Measurements from ENCODE around the gene OCRL. TPM values are rescaled to one million over a fixed set of nuclear protein-coding genes. Genes with fewer than 3 reads are reported as not detected.

Gene OCRL
- total RNA-seq, 4 donors from 2014 or later: 7.2 to 34.7 (median 17.4) TPM

DNA sequence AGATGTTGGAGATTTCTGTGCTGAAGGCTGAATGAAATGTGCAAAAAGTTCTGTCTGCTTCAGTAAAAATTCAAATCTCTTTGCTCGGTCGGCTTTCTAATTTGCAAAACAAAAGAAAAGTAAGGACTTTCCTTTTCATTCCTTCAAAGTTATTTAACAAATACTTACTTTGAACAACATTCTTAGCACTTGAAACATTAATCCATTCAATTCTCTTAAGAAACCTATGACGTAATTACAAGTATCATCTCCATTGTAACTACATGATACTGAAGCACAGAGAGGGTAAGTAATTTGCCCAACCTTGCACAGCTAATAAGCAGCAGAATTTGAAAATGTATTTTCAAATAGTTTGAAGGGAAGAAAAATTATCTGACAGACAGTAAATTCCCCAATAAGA, 23.7 kb upstream of the OCRL start:
- Histone ChIP-seq H3K4me1 (no peaks in the 10 kb centered on the region), H3K27ac (no peak overlapping the region), H3K9me3 (no peaks in the 10 kb centered on the region), H3K27me3 (peaks cover 0 to 7% of the 10 kb centered on the region in 2 donors), H3K36me3 (no peaks in the 10 kb centered on the region), H3K4me3 (no peak overlapping the region)
- TF ChIP-seq POLR2A (IDR thresholded peaks at IDR 0.05): no peak
- TF ChIP-seq, protein P1, sequence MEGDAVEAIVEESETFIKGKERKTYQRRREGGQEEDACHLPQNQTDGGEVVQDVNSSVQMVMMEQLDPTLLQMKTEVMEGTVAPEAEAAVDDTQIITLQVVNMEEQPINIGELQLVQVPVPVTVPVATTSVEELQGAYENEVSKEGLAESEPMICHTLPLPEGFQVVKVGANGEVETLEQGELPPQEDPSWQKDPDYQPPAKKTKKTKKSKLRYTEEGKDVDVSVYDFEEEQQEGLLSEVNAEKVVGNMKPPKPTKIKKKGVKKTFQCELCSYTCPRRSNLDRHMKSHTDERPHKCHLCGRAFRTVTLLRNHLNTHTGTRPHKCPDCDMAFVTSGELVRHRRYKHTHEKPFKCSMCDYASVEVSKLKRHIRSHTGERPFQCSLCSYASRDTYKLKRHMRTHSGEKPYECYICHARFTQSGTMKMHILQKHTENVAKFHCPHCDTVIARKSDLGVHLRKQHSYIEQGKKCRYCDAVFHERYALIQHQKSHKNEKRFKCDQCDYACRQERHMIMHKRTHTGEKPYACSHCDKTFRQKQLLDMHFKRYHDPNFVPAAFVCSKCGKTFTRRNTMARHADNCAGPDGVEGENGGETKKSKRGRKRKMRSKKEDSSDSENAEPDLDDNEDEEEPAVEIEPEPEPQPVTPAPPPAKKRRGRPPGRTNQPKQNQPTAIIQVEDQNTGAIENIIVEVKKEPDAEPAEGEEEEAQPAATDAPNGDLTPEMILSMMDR (IDR thresholded peaks at IDR 0.05): no peak
- no peak for DNase-seq
- intact Hi-C loops (cut with DNase I; ENCODE audit: low total_unique reads): no loop called here

- H3K4me3 ChIP-seq: no peak overlapping the region
- no peaks in the 10 kb centered on the region for H3K36me3 ChIP-seq
- no peaks in the 10 kb centered on the region for H3K4me1 ChIP-seq
- peaks cover 0 to 7% of the 10 kb centered on the region in 2 donors for H3K27me3 ChIP-seq
- H3K27ac ChIP-seq: no peak overlapping the region
- no peak for DNase-seq
- intact Hi-C loops (cut with DNase I; ENCODE audit: low total_unique reads): no loop called here
- TF ChIP-seq POLR2A (IDR thresholded peaks at IDR 0.05): no peak
- TF ChIP-seq, protein P1 (IDR thresholded peaks at IDR 0.05): no peak
- no peaks in the 10 kb centered on the region for H3K9me3 ChIP-seq
Observed at GRCh38 chrX:129520151-129520550, 19.9 kb upstream of the OCRL start.

DNA sequence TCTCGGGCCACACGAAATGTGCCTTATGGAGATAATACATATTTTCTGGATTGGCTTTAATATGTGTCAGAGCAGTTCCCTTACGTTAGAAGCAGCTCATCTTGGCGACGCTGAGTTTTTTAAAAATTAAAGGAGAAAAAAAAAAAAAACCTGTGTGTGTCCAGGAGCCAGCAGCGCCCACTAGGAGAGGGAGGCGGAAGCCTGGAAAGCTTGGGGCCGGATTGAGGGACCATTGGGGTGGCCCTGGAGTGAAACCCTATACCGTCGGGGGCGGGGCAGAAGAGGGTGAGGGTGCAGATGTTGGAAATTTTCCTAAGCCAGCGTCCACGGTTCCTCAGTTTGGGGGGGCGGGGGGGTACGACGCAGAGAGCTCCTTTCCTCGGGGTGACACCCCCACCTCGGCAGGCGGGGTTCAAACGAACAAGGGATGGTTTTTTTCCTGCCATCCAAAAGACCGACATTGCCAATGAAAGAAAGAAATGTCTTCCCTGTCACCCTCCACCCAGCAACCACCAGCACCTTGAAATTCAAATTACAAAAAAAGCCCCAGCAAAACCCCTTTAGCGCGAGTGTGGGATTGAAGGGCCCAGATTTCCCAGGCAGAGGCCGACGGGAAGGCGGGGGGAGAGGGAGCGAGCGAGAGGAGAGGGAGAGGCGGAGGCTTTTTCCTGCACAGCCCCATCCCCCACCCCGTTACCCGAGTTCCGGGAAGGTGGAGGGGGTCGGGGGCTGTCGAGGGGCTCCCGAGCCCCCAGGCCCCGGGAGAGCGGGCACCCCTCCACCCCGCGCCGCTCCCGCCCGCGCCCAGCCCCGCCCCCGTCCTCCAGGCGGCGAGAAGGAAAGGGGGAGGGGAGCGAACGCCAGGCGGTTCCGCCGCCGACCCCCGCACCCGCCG, 17.6 kb upstream of the OCRL start:
- intact Hi-C loops (cut with DNase I; ENCODE audit: low total_unique reads): no loop called here
- Histone ChIP-seq H3K36me3 (no peaks in the 10 kb centered on the region), H3K27me3 (peaks cover 0 to 7% of the 10 kb centered on the region in 2 donors), H3K9me3 (no peaks in the 10 kb centered on the region), H3K4me1 (no peaks in the 10 kb centered on the region), H3K27ac (peak overlapping the region; percentile 90 to 91), H3K4me3 (peak overlapping the region; percentile 80 to 82)
- no peak for TF ChIP-seq POLR2A (IDR thresholded peaks at IDR 0.05)
- TF ChIP-seq, protein P1 (IDR thresholded peaks at IDR 0.05): peak in 1 of 4 experiments; percentile 2
- peak; percentile 49 to 59 for DNase-seq

DNA sequence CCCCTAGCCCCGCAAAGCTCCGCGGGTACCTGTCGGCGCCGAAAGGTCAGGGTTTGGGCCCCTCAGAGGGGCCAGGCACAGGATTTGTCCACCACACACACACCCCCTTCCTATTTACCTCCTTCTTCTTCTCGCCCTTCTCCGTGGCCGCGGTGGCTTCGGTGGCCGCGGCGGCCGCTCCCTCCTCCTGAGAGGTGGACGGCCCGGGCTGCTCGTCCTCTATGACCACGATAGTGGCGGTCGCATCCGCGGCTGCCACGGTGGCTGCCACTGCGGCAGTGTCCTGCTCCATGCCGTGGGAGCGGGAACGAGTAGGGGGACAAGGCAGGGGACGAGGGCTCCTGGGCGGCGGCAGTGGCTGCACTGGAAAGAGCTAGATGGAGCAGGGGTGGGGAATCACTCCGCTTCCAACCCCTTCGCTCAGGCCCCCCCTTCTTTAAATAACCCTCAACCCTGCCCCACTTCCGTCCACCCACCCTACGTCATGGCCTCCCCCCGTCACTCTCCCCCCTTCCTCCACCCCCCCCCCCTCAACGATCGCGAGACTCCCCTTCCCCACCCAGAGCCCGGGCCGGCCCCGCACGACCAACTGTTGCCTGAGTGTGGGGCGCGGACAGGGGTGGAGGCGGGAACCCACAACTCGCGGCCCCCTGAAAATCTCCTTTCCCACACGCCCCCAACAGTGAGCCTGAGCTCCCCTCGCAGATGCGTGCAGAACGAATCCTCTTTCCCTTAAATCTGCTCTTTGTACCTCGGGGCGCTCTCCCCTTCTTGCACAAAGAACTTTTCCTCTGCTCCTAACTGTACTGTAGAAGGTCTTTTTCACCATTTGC, 16.8 kb upstream of the OCRL start, which contains the start of gene SMARCA1:
SMARCA1 (minus strand) TSS at position 412 of the 833 bp plus-strand sequence; CDS start at position 292, 120 bp downstream.
- DNase-seq: peak; percentile 44 to 60
- intact Hi-C loops (cut with DNase I; ENCODE audit: low total_unique reads): no loop called here
- TF ChIP-seq POLR2A (IDR thresholded peaks at IDR 0.05): peak in 1 of 2 donors; percentile 49
- TF ChIP-seq, protein P1 (IDR thresholded peaks at IDR 0.05): no peak
- H3K27ac ChIP-seq: peak within 1 kb of the TSS; percentile 90 to 91
- H3K4me3 ChIP-seq: peak within 1 kb of the TSS; percentile 80 to 82
- peaks cover 0 to 7% of the 10 kb centered on the region in 2 donors for H3K27me3 ChIP-seq
- H3K4me1 ChIP-seq: no peaks in the 10 kb centered on the region
- no peaks in the 10 kb centered on the region for H3K36me3 ChIP-seq
- H3K9me3 ChIP-seq: no peaks in the 10 kb centered on the region

All from uterus (tissue), 4 donors.